D721Med (cell line): ENCODE data around the gene FYN.

ENCODE experiments used
- DNase-seq: peaks from one replicate; pipeline ENCODE4 v3.0.0; 2011; ENCODE audit warnings: low spot score; ENCODE audit not compliant: insufficient read length
- FAIRE-seq: peaks from 2 replicates; lab custom pipeline; 2011; peaks lifted over from hg19 to GRCh38; lab: Jason Lieb, UNC
- CTCF ChIP-seq: IDR thresholded peaks from 2 replicates; pipeline ENCODE4 v1.5.1; 2012; ENCODE audit warnings: mild to moderate bottlenecking, control low read depth; ENCODE audit not compliant: insufficient read depth; ENCODE audit errors: missing control alignments

The FYN gene

GRCh38 chr6:111884068-111884467 is 10.8 kb upstream of the FYN start:
- no peak for TF ChIP-seq CTCF
- FAIRE-seq (no peak), DNase-seq (no peak)

- TF ChIP-seq CTCF, result no peak
- DNase-seq, result no peak
- FAIRE-seq, result no peak
Measured at GRCh38 chr6:111880181-111880888, 7.1 kb upstream of the FYN start.

- no peak for DNase-seq
- no peak for FAIRE-seq
- no peak for TF ChIP-seq CTCF
Measured at GRCh38 chr6:111875741-111876140, 2.5 kb upstream of the FYN start.

- TF ChIP-seq CTCF, result no peak
- FAIRE-seq (no peak), DNase-seq (no peak)
Measured at GRCh38 chr6:111874025-111874415, 768 bp upstream of the FYN start.

GRCh38 chr6:111872401-111873177 is 663 bp downstream of the FYN start:
- no peak for DNase-seq
- no peak for FAIRE-seq
- no peak for TF ChIP-seq CTCF

- TF ChIP-seq CTCF, result no peak
- no peak for DNase-seq
- FAIRE-seq, result no peak
Measured at GRCh38 chr6:111871725-111872400, 1.4 kb downstream of the FYN start.

- no peak for TF ChIP-seq CTCF
- FAIRE-seq (no peak), DNase-seq (no peak)
Measured at GRCh38 chr6:111871207-111871606, 2.0 kb downstream of the FYN start.
